NOMO-1 treated with dmso at 0.1 percent for 144 hours (cell line): ENCODE results near the gene MOB3B.

Source experiments
- DNase-seq: peaks from one replicate; lab custom pipeline; 2025; ENCODE audit not compliant: unreplicated experiment; lab: John Stamatoyannopoulos, UW

The MOB3B gene

GRCh38 chr9:27344776-27345175, 184.8 kb downstream of the MOB3B start:
- DNase-seq = no peak

GRCh38 chr9:27341545-27342294, 187.9 kb downstream of the MOB3B start:
- DNase-seq = no peak

GRCh38 chr9:27340961-27341511, 188.6 kb downstream of the MOB3B start:
- DNase-seq = no peak

GRCh38 chr9:27340285-27340674, 189.3 kb downstream of the MOB3B start:
- DNase-seq = no peak

GRCh38 chr9:27339661-27340284, 189.8 kb downstream of the MOB3B start:
- DNase-seq = no peak

- DNase-seq = no peak
Measured at GRCh38 chr9:27338527-27338903, 191.1 kb downstream of the MOB3B start.

GRCh38 chr9:27337833-27338526, 191.6 kb downstream of the MOB3B start:
- no peak for DNase-seq

- DNase-seq = no peak
Measured at GRCh38 chr9:27337236-27337635, 192.4 kb downstream of the MOB3B start.

- DNase-seq = no peak
Measured at GRCh38 chr9:27336829-27337228, 192.8 kb downstream of the MOB3B start.

GRCh38 chr9:27336126-27336525, 193.5 kb downstream of the MOB3B start:
- DNase-seq = no peak

- DNase-seq = no peak
Measured at GRCh38 chr9:27335075-27335474, 194.5 kb downstream of the MOB3B start.

GRCh38 chr9:27333241-27334052, 196.2 kb downstream of the MOB3B start:
- DNase-seq = no peak

- no peak for DNase-seq
Measured at GRCh38 chr9:27331393-27331792, 198.2 kb downstream of the MOB3B start.

- no peak for DNase-seq
Measured at GRCh38 chr9:27329291-27329690, 200.3 kb downstream of the MOB3B start.

GRCh38 chr9:27328483-27328882, 201.1 kb downstream of the MOB3B start:
- no peak for DNase-seq

GRCh38 chr9:27311184-27311583, 218.4 kb downstream of the MOB3B start:
- DNase-seq = no peak

GRCh38 chr9:27310582-27310981, 219.0 kb downstream of the MOB3B start:
- no peak for DNase-seq

GRCh38 chr9:27308691-27309390, 220.8 kb downstream of the MOB3B start:
- DNase-seq = no peak

GRCh38 chr9:27304521-27304920, 225.1 kb downstream of the MOB3B start:
- DNase-seq = no peak

- DNase-seq = no peak
Measured at GRCh38 chr9:27303219-27303618, 226.4 kb downstream of the MOB3B start.
